ENCODE measurements around the gene C1orf87.

C1orf87 gene

GRCh38 chr1:59967780-59968179, 105.8 kb downstream of the C1orf87 start:
- Histone ChIP-seq H3K4me1 (peaks cover 9% of the 10 kb centered on the region; the same call in 1 of the 2 replicates), H3K27me3 (no peaks in the 10 kb centered on the region), H3K36me3 (no peaks in the 10 kb centered on the region), H3K9me3 (no peaks in the 10 kb centered on the region), H3K4me3 (ENCODE audit: low read depth, low read length) (no peak overlapping the region)
- no peak for DNase-seq
- TF ChIP-seq, protein P1, sequence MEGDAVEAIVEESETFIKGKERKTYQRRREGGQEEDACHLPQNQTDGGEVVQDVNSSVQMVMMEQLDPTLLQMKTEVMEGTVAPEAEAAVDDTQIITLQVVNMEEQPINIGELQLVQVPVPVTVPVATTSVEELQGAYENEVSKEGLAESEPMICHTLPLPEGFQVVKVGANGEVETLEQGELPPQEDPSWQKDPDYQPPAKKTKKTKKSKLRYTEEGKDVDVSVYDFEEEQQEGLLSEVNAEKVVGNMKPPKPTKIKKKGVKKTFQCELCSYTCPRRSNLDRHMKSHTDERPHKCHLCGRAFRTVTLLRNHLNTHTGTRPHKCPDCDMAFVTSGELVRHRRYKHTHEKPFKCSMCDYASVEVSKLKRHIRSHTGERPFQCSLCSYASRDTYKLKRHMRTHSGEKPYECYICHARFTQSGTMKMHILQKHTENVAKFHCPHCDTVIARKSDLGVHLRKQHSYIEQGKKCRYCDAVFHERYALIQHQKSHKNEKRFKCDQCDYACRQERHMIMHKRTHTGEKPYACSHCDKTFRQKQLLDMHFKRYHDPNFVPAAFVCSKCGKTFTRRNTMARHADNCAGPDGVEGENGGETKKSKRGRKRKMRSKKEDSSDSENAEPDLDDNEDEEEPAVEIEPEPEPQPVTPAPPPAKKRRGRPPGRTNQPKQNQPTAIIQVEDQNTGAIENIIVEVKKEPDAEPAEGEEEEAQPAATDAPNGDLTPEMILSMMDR (IDR thresholded peaks at IDR 0.05; ENCODE audit: low read depth, low read length): no peak

GRCh38 chr1:59967141-59967697, 106.4 kb downstream of the C1orf87 start:
- H3K9me3 ChIP-seq: no peaks in the 10 kb centered on the region
- no peak overlapping the region for H3K4me3 ChIP-seq (ENCODE audit: low read depth, low read length)
- no peaks in the 10 kb centered on the region for H3K27me3 ChIP-seq
- no peaks in the 10 kb centered on the region for H3K36me3 ChIP-seq
- DNase-seq: peak; percentile 67
- TF ChIP-seq, protein P1 (IDR thresholded peaks at IDR 0.05; ENCODE audit: low read depth, low read length): no peak
- peaks cover 9% of the 10 kb centered on the region; the same call in 1 of the 2 replicates for H3K4me1 ChIP-seq

- no peaks in the 10 kb centered on the region for H3K4me1 ChIP-seq
- no peaks in the 10 kb centered on the region for H3K9me3 ChIP-seq
- no peaks in the 10 kb centered on the region for H3K36me3 ChIP-seq
- TF ChIP-seq, protein P1 (IDR thresholded peaks at IDR 0.05; ENCODE audit: low read depth, low read length): no peak
- H3K4me3 ChIP-seq (ENCODE audit: low read depth, low read length): no peak overlapping the region
- H3K27me3 ChIP-seq: no peaks in the 10 kb centered on the region
- DNase-seq: no peak
These were observed 121.5 kb downstream of the C1orf87 start for GRCh38 chr1:59952065-59952464.

DNA sequence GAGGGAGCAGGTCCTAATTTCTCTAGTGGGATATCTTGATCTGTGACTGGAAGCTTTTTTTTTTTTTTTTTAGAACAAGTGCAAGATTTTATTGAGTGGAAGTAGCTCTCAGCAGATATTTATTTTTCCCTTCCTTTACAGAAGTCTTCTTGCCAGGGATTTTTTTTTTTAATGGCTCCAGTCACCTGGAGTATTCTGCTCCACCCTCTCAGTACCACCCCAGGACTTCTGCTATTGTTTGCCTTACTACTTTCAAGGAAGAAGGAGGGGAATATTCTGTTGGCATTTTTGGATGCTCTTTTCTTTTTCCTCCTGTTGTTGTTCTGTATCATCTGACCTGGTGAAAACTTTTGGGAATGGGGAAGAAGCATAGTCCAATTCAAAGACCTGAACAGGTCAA, 123.9 kb downstream of the C1orf87 start:
- Histone ChIP-seq H3K4me1 (no peaks in the 10 kb centered on the region), H3K27me3 (no peaks in the 10 kb centered on the region), H3K9me3 (no peaks in the 10 kb centered on the region), H3K4me3 (ENCODE audit: low read depth, low read length) (no peak overlapping the region), H3K36me3 (no peaks in the 10 kb centered on the region)
- TF ChIP-seq, protein P1 (IDR thresholded peaks at IDR 0.05; ENCODE audit: low read depth, low read length): no peak
- DNase-seq: no peak

DNA sequence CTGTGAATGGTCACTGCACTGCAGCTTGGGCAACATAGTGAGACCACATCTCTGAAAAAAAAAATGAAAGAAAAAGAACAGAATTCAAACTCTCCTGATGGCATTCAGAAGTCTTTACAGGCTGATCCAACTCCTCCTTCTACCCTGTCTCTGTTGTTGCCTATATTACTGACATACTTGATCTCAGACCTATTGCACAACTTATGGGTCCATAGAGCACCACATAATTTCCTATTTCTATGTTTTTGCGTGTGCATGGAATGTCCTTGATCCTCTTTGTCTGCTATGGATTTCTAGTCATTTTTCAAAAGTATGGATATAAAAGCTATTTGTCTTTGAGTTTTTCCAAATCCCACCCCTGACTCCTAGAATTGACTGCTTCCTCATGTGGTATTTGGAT, 124.6 kb downstream of the C1orf87 start:
- Histone ChIP-seq H3K4me3 (ENCODE audit: low read depth, low read length) (no peak overlapping the region), H3K27me3 (no peaks in the 10 kb centered on the region), H3K9me3 (no peaks in the 10 kb centered on the region), H3K36me3 (no peaks in the 10 kb centered on the region), H3K4me1 (no peaks in the 10 kb centered on the region)
- DNase-seq: no peak
- TF ChIP-seq, protein P1 (IDR thresholded peaks at IDR 0.05; ENCODE audit: low read depth, low read length): no peak

DNA sequence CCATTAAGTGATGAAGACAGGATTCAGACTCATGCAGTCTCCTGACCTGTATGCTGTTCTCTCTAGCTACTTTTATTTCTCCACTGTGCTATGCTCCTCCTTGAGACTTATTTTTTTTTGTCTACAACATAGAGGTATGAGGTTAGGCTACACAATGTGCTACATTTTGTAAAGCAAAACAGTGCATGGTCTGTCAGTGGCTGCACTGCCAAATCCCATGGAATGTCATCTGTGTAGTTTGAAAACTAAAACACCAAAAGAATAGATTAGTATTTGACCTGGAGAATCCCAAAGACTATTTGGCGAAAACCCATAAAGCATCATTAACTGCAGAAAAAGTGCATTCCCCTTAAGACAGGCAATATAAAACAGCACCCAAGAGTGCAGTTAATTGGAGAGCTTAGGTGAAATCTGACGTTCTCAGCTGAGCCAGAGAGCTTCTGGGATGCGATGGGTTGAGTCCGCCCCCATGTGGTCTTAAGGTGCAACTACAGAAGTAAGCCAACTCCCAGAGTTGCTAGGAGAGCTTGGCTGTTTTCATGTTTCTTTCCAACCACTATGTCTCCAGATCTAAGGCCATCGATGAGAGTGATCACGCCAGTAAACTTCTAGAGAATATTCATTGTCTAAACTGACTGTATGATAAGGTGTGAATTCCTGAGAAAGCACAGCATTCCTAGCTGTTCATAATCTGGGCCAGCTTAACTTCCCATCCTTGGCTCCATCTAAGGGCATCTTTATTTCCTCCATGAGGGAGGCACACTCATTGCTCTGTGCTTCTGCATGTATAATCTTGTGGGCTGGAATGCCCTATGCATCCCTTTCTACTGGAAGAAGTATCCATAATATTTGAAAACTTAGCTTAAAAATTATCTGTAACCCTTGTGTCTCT, 126.3 kb downstream of the C1orf87 start:
- DNase-seq: peak; percentile 38
- no peaks in the 10 kb centered on the region for H3K4me1 ChIP-seq
- TF ChIP-seq, protein P1 (IDR thresholded peaks at IDR 0.05; ENCODE audit: low read depth, low read length): peak; percentile 83
- H3K36me3 ChIP-seq: no peaks in the 10 kb centered on the region
- no peaks in the 10 kb centered on the region for H3K27me3 ChIP-seq
- H3K4me3 ChIP-seq (ENCODE audit: low read depth, low read length): no peak overlapping the region
- H3K9me3 ChIP-seq: no peaks in the 10 kb centered on the region
